Stomach (tissue), 4 donors: ENCODE data around the gene BHMT2.

Experiments used
- EP300 ChIP-seq: sonication (generic); formaldehyde crosslinking; IDR thresholded peaks from one replicate; pipeline ENCODE4 v1.6.1; 2017; ENCODE audit warnings: antibody characterized with exemption
- POLR2A ChIP-seq, 4 donors: fragments of 450-650 bp; IDR thresholded peaks; one replicate each; pipeline ENCODE4 v1.6.1; 2016; ENCODE audit warnings: antibody characterized with exemption in 4 of 4, control low read depth in 2 of 4, mild to moderate bottlenecking in 1 of 4, moderate library complexity in 1 of 4
- POLR2AphosphoS5 ChIP-seq, 3 donors: sonication (generic); formaldehyde crosslinking; IDR thresholded peaks; one replicate each; pipeline ENCODE4 v1.6.1; 2016; ENCODE audit warnings: antibody characterized with exemption in 3 of 3
- TF ChIP-seq, protein P1 (sequence below), 7 experiments: fragments of 450-650 bp in 4 of 7; fragments of 200-600 bp in 3 of 7; sonication (generic) in 3 of 7; IDR thresholded peaks; one replicate each; pipeline ENCODE4 v1.5.1; 2016 to 2019; ENCODE audit warnings: antibody characterized with exemption in 7 of 7, control low read depth in 2 of 7, mild to moderate bottlenecking in 1 of 7

DNA sequence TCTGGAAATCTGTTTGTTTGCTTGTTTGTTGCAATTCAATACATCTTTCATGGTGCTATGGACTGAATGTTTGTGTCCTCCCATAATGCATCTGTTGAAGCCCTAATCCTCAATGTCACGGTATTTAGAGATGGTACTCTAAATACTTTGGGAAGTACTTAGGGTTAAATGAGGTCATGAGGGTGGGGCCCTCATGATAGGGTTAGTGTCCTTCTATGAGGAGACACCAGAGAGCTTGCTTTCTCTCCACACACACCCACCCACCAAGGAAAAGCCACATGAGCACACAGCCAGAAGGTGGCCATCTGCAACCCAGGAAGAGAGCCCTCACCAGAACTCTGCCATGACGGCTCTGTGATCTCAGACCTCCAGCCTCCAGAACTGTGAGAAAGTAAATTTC, 32.8 kb upstream of the BHMT2 start:
- TF ChIP-seq, protein P1, sequence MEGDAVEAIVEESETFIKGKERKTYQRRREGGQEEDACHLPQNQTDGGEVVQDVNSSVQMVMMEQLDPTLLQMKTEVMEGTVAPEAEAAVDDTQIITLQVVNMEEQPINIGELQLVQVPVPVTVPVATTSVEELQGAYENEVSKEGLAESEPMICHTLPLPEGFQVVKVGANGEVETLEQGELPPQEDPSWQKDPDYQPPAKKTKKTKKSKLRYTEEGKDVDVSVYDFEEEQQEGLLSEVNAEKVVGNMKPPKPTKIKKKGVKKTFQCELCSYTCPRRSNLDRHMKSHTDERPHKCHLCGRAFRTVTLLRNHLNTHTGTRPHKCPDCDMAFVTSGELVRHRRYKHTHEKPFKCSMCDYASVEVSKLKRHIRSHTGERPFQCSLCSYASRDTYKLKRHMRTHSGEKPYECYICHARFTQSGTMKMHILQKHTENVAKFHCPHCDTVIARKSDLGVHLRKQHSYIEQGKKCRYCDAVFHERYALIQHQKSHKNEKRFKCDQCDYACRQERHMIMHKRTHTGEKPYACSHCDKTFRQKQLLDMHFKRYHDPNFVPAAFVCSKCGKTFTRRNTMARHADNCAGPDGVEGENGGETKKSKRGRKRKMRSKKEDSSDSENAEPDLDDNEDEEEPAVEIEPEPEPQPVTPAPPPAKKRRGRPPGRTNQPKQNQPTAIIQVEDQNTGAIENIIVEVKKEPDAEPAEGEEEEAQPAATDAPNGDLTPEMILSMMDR (IDR thresholded peaks at IDR 0.05) = no peak
- TF ChIP-seq POLR2AphosphoS5 (IDR thresholded peaks at IDR 0.05) (no peak), POLR2A (IDR thresholded peaks at IDR 0.05) (no peak), EP300 (no peak)
